K562 (cell line): ENCODE results near the gene NMT2. TPM values are rescaled to one million over a fixed set of nuclear protein-coding genes. Genes with fewer than 3 reads are reported as not detected.

Experiments used
- BRD9 ChIP-seq: fragments of 450-650 bp; IDR thresholded peaks from 2 replicates; pipeline ENCODE4 v1.6.1; 2018; ENCODE audit warnings: low read depth; ENCODE audit not compliant: partially characterized antibody
- CSDE1 ChIP-seq, 2 experiments: fragments of 450-650 bp; IDR thresholded peaks; 2 replicates each; pipeline ENCODE4 v1.6.1; 2016; ENCODE audit warnings: mild to moderate bottlenecking in 1 of 2
- JUND ChIP-seq, 2 experiments: IDR thresholded peaks; 2 replicates in 1 of 2; 3 replicates in 1 of 2; pipeline ENCODE4 v1.6.1; 2011; ENCODE audit warnings: borderline replicate concordance in 2 of 2, low read depth in 2 of 2, low read length in 2 of 2, improper control_type of control experiment in 1 of 2, missing biosample characterization in 1 of 2, missing genetic modification characterization in 1 of 2, missing genetic modification reagents in 1 of 2
- NFYB ChIP-seq: IDR thresholded peaks from 2 replicates; pipeline ENCODE4 v1.6.1; 2011; ENCODE audit warnings: mild to moderate bottlenecking, moderate library complexity; ENCODE audit not compliant: insufficient read length; ENCODE audit errors: extremely low read depth
- NONO ChIP-seq, 2 experiments: fragments of 200-400 bp in 1 of 2; fragments of 450-650 bp in 1 of 2; formaldehyde crosslinking in 1 of 2; IDR thresholded peaks; 2 replicates each; pipeline ENCODE4 v1.6.1; 2017; ENCODE audit warnings: low read depth in 2 of 2, mild to moderate bottlenecking in 2 of 2, moderate library complexity in 2 of 2, low read length in 1 of 2
- NUFIP1 ChIP-seq: fragments of 450-650 bp; IDR thresholded peaks from 2 replicates; pipeline ENCODE4 v1.6.1; 2018; ENCODE audit not compliant: partially characterized antibody
- VEZF1 ChIP-seq: fragments of 200-800 bp; sonication (Bioruptor generic); IDR thresholded peaks from 2 replicates; pipeline ENCODE4 v1.6.1; 2017; ENCODE audit warnings: missing genetic modification characterization, missing compliant biosample characterization
- polyA plus RNA-seq, 8 experiments: library from polyadenylated mRNA; depleted of rRNA in 4 of 8; stranded (reverse) in 5 of 8; unstranded in 3 of 8; fragments of >200 nt; fragmentation: Nextera tagmentation in 2 of 8; fragmentation: Illumina TruSeq in 1 of 8; extraction: Ambion mirVana in 2 of 8; extraction: Trizol in 1 of 8; gene quantifications; 2 replicates each; pipeline versions ENCODE4 v1.2.1 to v1.2.3, GENCODE V29; 2011 to 2014; ENCODE audit warnings: inconsistent platforms in 1 of 8, missing spikeins in 1 of 8
- total RNA-seq, 7 experiments: library from RNA; depleted of rRNA in 6 of 7; stranded (reverse); fragments of >200 nt in 6 of 7; fragmentation: Illumina TruSeq in 2 of 7; extraction: Trizol in 2 of 7; gene quantifications; 2 replicates each; pipeline versions ENCODE4 v1.2.1 to v1.2.3, GENCODE V29; 2011 to 2021; ENCODE audit warnings: low replicate concordance in 1 of 7

The NMT2 gene
- total and polyA plus RNA-seq, 9 of the 15 experiments (the other 6 are each of a cell fraction or from before 2014, with no cell fraction given): 5.2 to 15.9 (median 10.8) TPM

- peak; percentile 32 for TF ChIP-seq BRD9
- no peak for TF ChIP-seq NONO (IDR thresholded peaks at IDR 0.05; ENCODE audit: low read depth in 2 of 2, low read length in 1 of 2)
- no peak for TF ChIP-seq NFYB
- peak; percentile 10; the same call in 1 of the 2 replicates for TF ChIP-seq VEZF1 (CRISPR knock-in tag)
- TF ChIP-seq JUND (IDR thresholded peaks at IDR 0.05; ENCODE audit: borderline replicate concordance, low read depth, low read length): peak; percentile 55; the same call in 1 of the 2 replicates
- TF ChIP-seq JUND (tag; IDR thresholded peaks at IDR 0.05; ENCODE audit: borderline replicate concordance, low read depth, low read length): no peak; the same call in 2 of the 3 replicates
- no peak for TF ChIP-seq NUFIP1
- TF ChIP-seq CSDE1 (IDR thresholded peaks at IDR 0.05): no peak
- TF ChIP-seq, all 486 proteins: peak for 47
These were observed 14.2 kb upstream of the NMT2 start (continued) for GRCh38 chr10:15182540-15183207.
